Tracheal epithelial cell (primary cell): ENCODE results near the gene TMX3. TPM values are rescaled to one million over a fixed set of nuclear protein-coding genes. Genes with fewer than 3 reads are reported as not detected.

Experiments used
- total RNA-seq: library from RNA; depleted of rRNA; stranded (reverse); fragments of >200 nt; gene quantifications from 2 replicates; pipeline ENCODE4 v1.2.1, GENCODE V29; 2014

Gene TMX3
- total RNA-seq: 32.0 and 34.7 TPM in 2 replicates

GRCh38 chr18:68714712-68715496 lies at the start of gene TMX3:
TSS of gene TMX3 (minus strand) at chr18:68715108. CDS start at chr18:68714981, 127 bp downstream.

Other genes with a start within 250 kb of the TMX3 start
- 0.96 TPM in 1 of 2 replicates, not detected in the other for gene CCDC102B, start 83.0 kb upstream of the TMX3 start, total RNA-seq